ENCODE measurements around the gene RTN4RL1.

Gene RTN4RL1

GRCh38 chr17:2047590-2047989 is 22.5 kb upstream of the RTN4RL1 start:
- Histone ChIP-seq H3K36me3 (peaks cover 11 to 25% (median 20%) of the 10 kb centered on the region in 11 experiments; a peak in 21 of 22 replicates), H3K27me3 (peaks cover 23 to 46% (median 37%) of the 10 kb centered on the region in 11 experiments), H3K9me3 (replicated peaks in 1 of 11) (no peaks in the 10 kb centered on the region), H4K20me1 (peaks cover 6 to 31% (median 22%) of the 10 kb centered on the region in 11 experiments; a peak in 18 of 22 replicates), H3K4me3 (no peak overlapping the region), H3K27ac (no peak overlapping the region), H3K9ac (no peak overlapping the region), H3K4me1 (peaks cover 22 to 45% (median 35%) of the 10 kb centered on the region in 10 experiments), H3K4me2 (no peak overlapping the region)
- TF ChIP-seq Cebpa-rat (IDR thresholded peaks at IDR 0.05): no peak

- peaks cover 0 to 19% (median 10%) of the 10 kb centered on the region in 11 experiments; a peak in 16 of 22 replicates for H3K27me3 ChIP-seq
- peaks cover 27 to 42% (median 35%) of the 10 kb centered on the region in 10 experiments for H3K4me1 ChIP-seq
- no peak for TF ChIP-seq Cebpa-rat (IDR thresholded peaks at IDR 0.05)
- peak overlapping the region in 2 of 11 experiments; percentile 1 to 18; a peak in 1 of 22 replicates for H3K9ac ChIP-seq
- no peaks in the 10 kb centered on the region for H3K9me3 ChIP-seq (replicated peaks in 1 of 11)
- H4K20me1 ChIP-seq: peaks cover 0 to 23% (median 11%) of the 10 kb centered on the region in 11 experiments; a peak in 10 of 22 replicates
- H3K36me3 ChIP-seq: peaks cover 13 to 41% (median 28%) of the 10 kb centered on the region in 11 experiments; a peak in 21 of 22 replicates
- H3K4me2 ChIP-seq: peak overlapping the region in 1 of 11 experiments; percentile 6; a peak in 1 of 22 replicates
- H3K27ac ChIP-seq: no peak overlapping the region
- no peak overlapping the region for H3K4me3 ChIP-seq
Measured at GRCh38 chr17:2044263-2044894, 19.2 kb upstream of the RTN4RL1 start.

GRCh38 chr17:2043785-2044184 is 18.7 kb upstream of the RTN4RL1 start:
- peaks cover 22 to 36% (median 29%) of the 10 kb centered on the region in 10 experiments for H3K4me1 ChIP-seq
- H4K20me1 ChIP-seq: peaks cover 0 to 23% (median 11%) of the 10 kb centered on the region in 11 experiments; a peak in 10 of 22 replicates
- no peak for TF ChIP-seq Cebpa-rat (IDR thresholded peaks at IDR 0.05)
- no peak overlapping the region for H3K4me3 ChIP-seq
- H3K27me3 ChIP-seq: peaks cover 0 to 13% (median 7%) of the 10 kb centered on the region in 11 experiments; a peak in 13 of 22 replicates
- H3K9me3 ChIP-seq (replicated peaks in 1 of 11): no peaks in the 10 kb centered on the region
- peaks cover 13 to 46% (median 28%) of the 10 kb centered on the region in 11 experiments; a peak in 21 of 22 replicates for H3K36me3 ChIP-seq
- H3K4me2 ChIP-seq: peak overlapping the region in 7 of 11 experiments; percentile 13 to 98 (median 96); a peak in 9 of 22 replicates
- H3K9ac ChIP-seq: peak overlapping the region in 3 of 11 experiments; percentile 1 to 53 (median 19); a peak in 3 of 22 replicates
- H3K27ac ChIP-seq: no peak overlapping the region

GRCh38 chr17:2042933-2043332 is 17.8 kb upstream of the RTN4RL1 start:
- Histone ChIP-seq H3K4me1 (peaks cover 22 to 34% (median 28%) of the 10 kb centered on the region in 10 experiments), H3K9ac (peak overlapping the region; percentile 87 to 95 (median 94)), H3K36me3 (peaks cover 13 to 54% (median 35%) of the 10 kb centered on the region in 11 experiments; a peak in 21 of 22 replicates), H3K27me3 (peaks cover 0 to 5% (median 0%) of the 10 kb centered on the region in 11 experiments; a peak in 6 of 22 replicates), H4K20me1 (peaks cover 0 to 23% (median 11%) of the 10 kb centered on the region in 11 experiments; a peak in 10 of 22 replicates), H3K9me3 (replicated peaks in 1 of 11) (no peaks in the 10 kb centered on the region), H3K4me3 (peak overlapping the region; percentile 73 to 90 (median 78)), H3K4me2 (peak overlapping the region; percentile 90 to 99 (median 96)), H3K27ac (peak overlapping the region in 10 of 11 experiments; percentile 88 to 96 (median 93); a peak in 17 of 22 replicates)
- no peak for TF ChIP-seq Cebpa-rat (IDR thresholded peaks at IDR 0.05)

GRCh38 chr17:2042390-2042847 is 17.3 kb upstream of the RTN4RL1 start:
- H4K20me1 ChIP-seq: peaks cover 0 to 23% (median 11%) of the 10 kb centered on the region in 11 experiments; a peak in 10 of 22 replicates
- H3K36me3 ChIP-seq: peaks cover 17 to 59% (median 40%) of the 10 kb centered on the region in 11 experiments; a peak in 21 of 22 replicates
- H3K4me1 ChIP-seq: peaks cover 22 to 34% (median 28%) of the 10 kb centered on the region in 10 experiments
- peak overlapping the region; percentile 90 to 99 (median 96) for H3K4me2 ChIP-seq
- peak overlapping the region; percentile 88 to 96 (median 93) for H3K27ac ChIP-seq
- no peaks in the 10 kb centered on the region for H3K9me3 ChIP-seq (replicated peaks in 1 of 11)
- H3K9ac ChIP-seq: peak overlapping the region; percentile 87 to 95 (median 94)
- peaks cover 0 to under 1% (median 0%) of the 10 kb centered on the region in 11 experiments; a peak in 1 of 22 replicates for H3K27me3 ChIP-seq
- peak overlapping the region; percentile 73 to 90 (median 78) for H3K4me3 ChIP-seq
- no peak for TF ChIP-seq Cebpa-rat (IDR thresholded peaks at IDR 0.05)

- peak within 1 kb of the TSS; percentile 88 to 96 (median 93) for H3K27ac ChIP-seq
- peak within 1 kb of the TSS; percentile 87 to 95 (median 94) for H3K9ac ChIP-seq
- H3K36me3 ChIP-seq: peaks cover 24 to 66% (median 46%) of the 10 kb centered on the region in 11 experiments
- peaks cover 0 to 23% (median 11%) of the 10 kb centered on the region in 11 experiments; a peak in 10 of 22 replicates for H4K20me1 ChIP-seq
- H3K27me3 ChIP-seq: no peaks in the 10 kb centered on the region
- no peak for TF ChIP-seq Cebpa-rat (IDR thresholded peaks at IDR 0.05)
- peaks cover 22 to 34% (median 28%) of the 10 kb centered on the region in 10 experiments for H3K4me1 ChIP-seq
- peak within 1 kb of the TSS; percentile 73 to 90 (median 78) for H3K4me3 ChIP-seq
- no peaks in the 10 kb centered on the region for H3K9me3 ChIP-seq (replicated peaks in 1 of 11)
- peak within 1 kb of the TSS; percentile 90 to 99 (median 96) for H3K4me2 ChIP-seq
Measured at GRCh38 chr17:2041561-2042389, 16.6 kb upstream of the RTN4RL1 start, which contains the start of gene OVCA2. Gene OVCA2, plus strand, starts transcription at chr17:2042022. Its CDS starts 26 bp downstream, at chr17:2042048.

GRCh38 chr17:2040942-2041560 is 15.9 kb upstream of the RTN4RL1 start:
- no peak for TF ChIP-seq Cebpa-rat (IDR thresholded peaks at IDR 0.05)
- peak overlapping the region; percentile 90 to 99 (median 96) for H3K4me2 ChIP-seq
- H4K20me1 ChIP-seq: peaks cover 0 to 23% (median 11%) of the 10 kb centered on the region in 11 experiments; a peak in 10 of 22 replicates
- H3K4me3 ChIP-seq: peak overlapping the region; percentile 73 to 90 (median 78)
- no peaks in the 10 kb centered on the region for H3K27me3 ChIP-seq
- peaks cover 22 to 34% (median 28%) of the 10 kb centered on the region in 10 experiments for H3K4me1 ChIP-seq
- H3K9ac ChIP-seq: peak overlapping the region; percentile 87 to 95 (median 94)
- no peaks in the 10 kb centered on the region for H3K9me3 ChIP-seq (replicated peaks in 1 of 11)
- H3K36me3 ChIP-seq: peaks cover 31 to 73% (median 54%) of the 10 kb centered on the region in 11 experiments
- peak overlapping the region in 10 of 11 experiments; percentile 88 to 96 (median 93); a peak in 20 of 22 replicates for H3K27ac ChIP-seq

Measured in BLaER1 treated with 17β-estradiol and CSF1 and Interleukin-3, amounts not matched to agents 10 nM and 100 nM (cell line).